Activated gamma-delta T cell treated with anti-CD3 and anti-CD28 coated beads, Interleukin-2, amount 50 U/mL, for 16 hours (primary cell): ENCODE measurements around the gene ALK.

Experiments used
- DNase-seq: peaks from one replicate; pipeline ENCODE4 v3.0.0-alpha.2; 2020; ENCODE audit warnings: low read depth

ALK gene

GRCh38 chr2:29902356-29902755, 19.0 kb downstream of the ALK start:
- DNase-seq, result no peak

GRCh38 chr2:29900971-29901633, 20.3 kb downstream of the ALK start:
- no peak for DNase-seq

GRCh38 chr2:29898999-29899398, 22.4 kb downstream of the ALK start:
- DNase-seq, result no peak

- DNase-seq, result no peak
Measured at GRCh38 chr2:29894822-29895614, 26.4 kb downstream of the ALK start.

- DNase-seq, result no peak
Measured at GRCh38 chr2:29892585-29893259, 28.7 kb downstream of the ALK start.

GRCh38 chr2:29881089-29881730, 40.2 kb downstream of the ALK start:
- DNase-seq, result no peak

- no peak for DNase-seq
Measured at GRCh38 chr2:29880084-29880483, 41.3 kb downstream of the ALK start.

- DNase-seq, result no peak
Measured at GRCh38 chr2:29879456-29879855, 41.9 kb downstream of the ALK start.

GRCh38 chr2:29878898-29879297, 42.5 kb downstream of the ALK start:
- no peak for DNase-seq

- no peak for DNase-seq
Measured at GRCh38 chr2:29876374-29876773, 45.0 kb downstream of the ALK start.

GRCh38 chr2:29874745-29875144, 46.6 kb downstream of the ALK start:
- DNase-seq, result no peak

- DNase-seq, result no peak
Measured at GRCh38 chr2:29872870-29873269, 48.5 kb downstream of the ALK start.

GRCh38 chr2:29871541-29871940, 49.8 kb downstream of the ALK start:
- no peak for DNase-seq

GRCh38 chr2:29865512-29865911, 55.9 kb downstream of the ALK start:
- no peak for DNase-seq

GRCh38 chr2:29864988-29865387, 56.4 kb downstream of the ALK start:
- DNase-seq, result no peak

GRCh38 chr2:29855924-29856639, 65.3 kb downstream of the ALK start:
- DNase-seq, result no peak

GRCh38 chr2:29850794-29851193, 70.6 kb downstream of the ALK start:
- DNase-seq, result no peak

GRCh38 chr2:29848566-29849310, 72.6 kb downstream of the ALK start:
- DNase-seq, result no peak

GRCh38 chr2:29847886-29848285, 73.5 kb downstream of the ALK start:
- DNase-seq, result no peak

GRCh38 chr2:29844713-29845326, 76.6 kb downstream of the ALK start:
- DNase-seq, result no peak
